Mammary epithelial cell (primary cell): ENCODE data around the gene STPG4.

ENCODE experiments used
- CTCF ChIP-seq, 2 donors: IDR thresholded peaks in 1 of 2; conservative IDR thresholded peaks in 1 of 2; 2 replicates each; pipeline ENCODE4 v1.5.1; 2011 to 2012; ENCODE audit warnings: inconsistent platforms in 2 of 2, low read length in 2 of 2, mild to moderate bottlenecking in 2 of 2, control low read depth in 1 of 2, low read depth in 1 of 2; ENCODE audit not compliant: insufficient read depth in 1 of 2; ENCODE audit errors: extremely low read depth in 1 of 2
- EZH2 ChIP-seq: IDR thresholded peaks from 2 replicates; pipeline ENCODE4 v1.6.1; 2012; ENCODE audit warnings: low read length, inconsistent platforms, borderline replicate concordance

- TF ChIP-seq CTCF (conservative IDR thresholded peaks at IDR 0.05 in 1 of 2, IDR thresholded peaks at IDR 0.05 in 1 of 2; ENCODE audit: extremely low read depth in 1 of 2, insufficient read depth in 1 of 2, low read depth in 1 of 2, low read length in 2 of 2) (no peak), EZH2 (no peak)
Measured at GRCh38 chr2:47098953-47099352, 56.2 kb downstream of the STPG4 start.
